Prostate gland (tissue), 2 donors: ENCODE measurements around the gene SMOC1. TPM values are rescaled to one million over a fixed set of nuclear protein-coding genes. Genes with fewer than 3 reads are reported as not detected.

Experiments used
- DNase-seq: peaks from one replicate; pipeline ENCODE4 v3.0.0-alpha.2; 2019; ENCODE audit warnings: low spot score
- H3K27ac ChIP-seq, 2 donors: fragments of 200-600 bp; sonication (generic); 2 replicates each; pipeline ENCODE4 v1.5.1; 2017 to 2019
- H3K27me3 ChIP-seq: fragments of 200-600 bp; sonication (generic); replicated peaks from 2 replicates; pipeline ENCODE4 v1.5.1; 2019; ENCODE audit not compliant: insufficient read depth
- H3K36me3 ChIP-seq, 2 donors: fragments of 200-600 bp; sonication (generic); 1 replicate in 1 of 2; 2 replicates in 1 of 2; pipeline versions ENCODE4 v1.5.1 to v1.8.1; 2017 to 2019
- H3K4me1 ChIP-seq: fragments of 200-600 bp; sonication (generic); replicated peaks from 2 replicates; pipeline ENCODE4 v1.5.1; 2019
- H3K4me3 ChIP-seq, 2 donors: fragments of 200-600 bp; sonication (generic); 2 replicates each; pipeline ENCODE4 v1.5.1; 2017 to 2019
- H3K9me3 ChIP-seq: fragments of 200-600 bp; sonication (generic); 2 replicates; pipeline ENCODE4 v1.5.1; 2017
- POLR2A ChIP-seq: fragments of 450-650 bp; IDR thresholded peaks from one replicate; pipeline ENCODE4 v1.6.1; 2016; ENCODE audit warnings: antibody characterized with exemption, mild to moderate bottlenecking
- POLR2AphosphoS5 ChIP-seq: sonication (generic); formaldehyde crosslinking; IDR thresholded peaks from one replicate; pipeline ENCODE4 v1.6.1; 2017; ENCODE audit warnings: antibody characterized with exemption
- WGBS: methylation state at CpG from one replicate; pipeline ENCODE4 v1.1.5; 2018; 5-methylcytosine and 5-hydroxymethylcytosine counted together
- intact Hi-C: fragments of 100-400 bp; cut with DNase I; formaldehyde crosslinking; loops from one replicate; pipeline ENCODE4 v1.14.2; 2022
- total RNA-seq, 2 donors: library from RNA; depleted of rRNA; stranded (reverse); fragments of >200 nt; gene quantifications; one replicate each; pipeline ENCODE4 v1.1.0, GENCODE V29; 2016
- TF ChIP-seq, protein P1 (sequence below), 4 experiments: fragments of 200-600 bp in 2 of 4; fragments of 450-650 bp in 2 of 4; sonication (generic) in 2 of 4; IDR thresholded peaks; 1 replicate in 3 of 4; 2 replicates in 1 of 4; pipeline ENCODE4 v1.5.1; 2016 to 2019; ENCODE audit warnings: antibody characterized with exemption in 4 of 4, mild to moderate bottlenecking in 2 of 4, moderate library complexity in 2 of 4

Gene SMOC1
- total RNA-seq, 2 donors from 2014 or later: 3.7 to 187 TPM

DNA sequence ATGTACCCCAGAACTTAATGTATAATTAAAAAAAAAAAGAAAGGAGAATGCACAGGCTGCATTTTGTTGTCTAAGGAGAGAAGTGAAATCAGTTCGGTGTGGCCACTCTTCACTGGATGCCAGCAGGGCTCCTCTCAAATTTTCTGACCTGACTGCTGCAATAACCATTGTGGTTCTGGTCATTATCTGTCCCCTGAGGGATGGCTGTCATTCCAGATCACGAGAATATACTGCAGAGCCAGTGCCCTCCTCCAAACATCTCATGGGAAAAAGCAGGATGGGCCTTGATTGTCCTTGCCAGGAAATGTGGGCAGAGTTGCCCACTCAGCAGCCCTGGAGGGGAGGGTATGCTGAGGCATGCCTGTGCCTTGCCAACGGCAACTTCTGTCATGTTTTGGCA, 170.4 kb downstream of the SMOC1 start:
- H3K36me3 ChIP-seq: no peaks in the 10 kb centered on the region
- TF ChIP-seq, protein P1, sequence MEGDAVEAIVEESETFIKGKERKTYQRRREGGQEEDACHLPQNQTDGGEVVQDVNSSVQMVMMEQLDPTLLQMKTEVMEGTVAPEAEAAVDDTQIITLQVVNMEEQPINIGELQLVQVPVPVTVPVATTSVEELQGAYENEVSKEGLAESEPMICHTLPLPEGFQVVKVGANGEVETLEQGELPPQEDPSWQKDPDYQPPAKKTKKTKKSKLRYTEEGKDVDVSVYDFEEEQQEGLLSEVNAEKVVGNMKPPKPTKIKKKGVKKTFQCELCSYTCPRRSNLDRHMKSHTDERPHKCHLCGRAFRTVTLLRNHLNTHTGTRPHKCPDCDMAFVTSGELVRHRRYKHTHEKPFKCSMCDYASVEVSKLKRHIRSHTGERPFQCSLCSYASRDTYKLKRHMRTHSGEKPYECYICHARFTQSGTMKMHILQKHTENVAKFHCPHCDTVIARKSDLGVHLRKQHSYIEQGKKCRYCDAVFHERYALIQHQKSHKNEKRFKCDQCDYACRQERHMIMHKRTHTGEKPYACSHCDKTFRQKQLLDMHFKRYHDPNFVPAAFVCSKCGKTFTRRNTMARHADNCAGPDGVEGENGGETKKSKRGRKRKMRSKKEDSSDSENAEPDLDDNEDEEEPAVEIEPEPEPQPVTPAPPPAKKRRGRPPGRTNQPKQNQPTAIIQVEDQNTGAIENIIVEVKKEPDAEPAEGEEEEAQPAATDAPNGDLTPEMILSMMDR (IDR thresholded peaks at IDR 0.05): no peak
- TF ChIP-seq POLR2AphosphoS5 (no peak), POLR2A (no peak)
- no peak for DNase-seq
- peaks cover 3% of the 10 kb centered on the region for H3K4me1 ChIP-seq
- H3K27me3 ChIP-seq: no peaks in the 10 kb centered on the region
- no peak overlapping the region for H3K27ac ChIP-seq
- H3K4me3 ChIP-seq: no peak overlapping the region
- 58% methylated on average over 3 of the region's 3 CpGs for WGBS
- intact Hi-C loops: no loop called here
- no peaks in the 10 kb centered on the region for H3K9me3 ChIP-seq

DNA sequence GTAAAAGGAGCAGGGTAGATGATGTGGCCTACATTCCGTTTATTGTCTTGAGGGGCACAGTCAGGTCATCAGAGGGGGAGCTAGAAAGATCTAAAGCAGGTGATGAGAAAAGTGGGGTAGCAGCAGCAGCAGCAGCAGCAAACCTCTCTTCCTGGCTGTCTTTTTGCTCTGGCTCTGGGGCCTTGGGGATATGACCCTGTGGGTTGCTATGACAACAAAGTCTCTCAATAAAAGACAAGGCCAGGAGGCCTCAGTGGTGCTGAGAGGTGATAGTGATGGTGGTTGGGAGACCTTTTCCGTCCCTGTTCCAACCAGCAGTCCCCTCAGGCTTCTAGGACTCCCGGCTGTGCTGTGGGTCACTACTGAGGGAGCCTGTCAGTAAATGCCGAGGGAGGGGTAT, 170.9 kb downstream of the SMOC1 start:
- no peaks in the 10 kb centered on the region for H3K27me3 ChIP-seq
- no peak overlapping the region for H3K27ac ChIP-seq
- H3K4me1 ChIP-seq: peaks cover 3% of the 10 kb centered on the region
- 79% methylated on average over 4 of the region's 4 CpGs for WGBS
- intact Hi-C loops: no loop called here
- H3K4me3 ChIP-seq: no peak overlapping the region
- no peaks in the 10 kb centered on the region for H3K36me3 ChIP-seq
- no peaks in the 10 kb centered on the region for H3K9me3 ChIP-seq
- DNase-seq: no peak
- TF ChIP-seq, protein P1 (IDR thresholded peaks at IDR 0.05): no peak
- TF ChIP-seq POLR2AphosphoS5: no peak
- TF ChIP-seq POLR2A: no peak

DNA sequence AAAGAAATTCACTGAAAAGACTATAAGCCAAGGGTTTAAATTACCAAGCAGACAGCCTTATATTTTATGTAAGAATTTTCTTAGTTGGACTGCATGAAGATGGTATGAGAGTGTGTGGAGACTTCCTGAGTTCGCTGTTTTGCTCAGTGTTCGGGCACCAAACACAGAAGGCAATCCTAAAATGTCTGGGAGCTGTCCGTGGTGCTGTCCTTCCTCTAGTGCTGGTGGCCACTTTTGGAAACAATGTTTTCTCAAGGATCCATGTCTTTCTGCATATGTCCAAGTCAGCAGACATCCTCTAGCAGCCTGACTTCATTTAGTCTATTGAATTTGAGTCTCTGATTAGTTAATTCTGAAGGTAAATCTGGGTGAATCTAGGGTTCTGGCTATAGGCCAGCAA, 173.8 kb downstream of the SMOC1 start:
- TF ChIP-seq, protein P1 (IDR thresholded peaks at IDR 0.05): no peak
- TF ChIP-seq POLR2AphosphoS5 (no peak), POLR2A (no peak)
- intact Hi-C loops: no loop called here
- Histone ChIP-seq H3K27ac (no peak overlapping the region), H3K9me3 (no peaks in the 10 kb centered on the region), H3K4me1 (no peaks in the 10 kb centered on the region), H3K36me3 (no peaks in the 10 kb centered on the region), H3K27me3 (no peaks in the 10 kb centered on the region), H3K4me3 (no peak overlapping the region)
- no peak for DNase-seq
- WGBS: 27% methylated on average over 3 of the region's 3 CpGs

DNA sequence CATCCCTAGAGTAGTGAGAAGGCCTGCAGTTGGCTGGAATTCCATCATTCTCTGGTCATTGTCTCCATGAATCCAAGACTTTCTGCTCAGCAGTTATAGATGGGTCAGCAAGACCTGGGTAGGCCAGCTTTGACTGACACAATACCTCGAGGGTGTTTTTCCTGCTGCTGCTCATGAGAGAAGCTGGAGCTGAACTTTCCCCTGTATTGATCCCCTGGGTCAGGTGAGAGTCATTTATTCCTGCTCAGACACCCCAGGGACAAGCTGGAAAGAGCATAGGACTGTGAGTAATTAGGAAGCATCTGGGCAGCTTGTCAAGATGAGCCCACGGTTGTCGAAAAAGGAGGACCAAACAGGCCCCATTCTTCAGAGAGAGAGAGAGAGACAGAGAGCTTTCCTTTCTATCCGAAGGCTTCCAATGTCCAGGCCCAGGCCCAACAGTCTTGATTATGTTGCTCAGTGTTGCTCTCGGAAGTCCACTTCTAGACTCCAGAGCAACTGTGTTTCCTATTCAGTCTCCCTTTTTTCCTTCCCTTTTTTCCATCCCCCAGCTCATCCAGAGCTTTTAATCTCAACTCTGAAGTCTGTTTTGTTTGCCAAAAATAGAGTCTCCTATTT, 178.4 kb downstream of the SMOC1 start:
- intact Hi-C loops: no loop called here
- H3K4me3 ChIP-seq: no peak overlapping the region
- H3K4me1 ChIP-seq: no peaks in the 10 kb centered on the region
- no peak for DNase-seq
- H3K9me3 ChIP-seq: no peaks in the 10 kb centered on the region
- TF ChIP-seq POLR2AphosphoS5: no peak
- no peak for TF ChIP-seq POLR2A
- TF ChIP-seq, protein P1 (IDR thresholded peaks at IDR 0.05): no peak
- 85% methylated on average over 5 of the region's 5 CpGs for WGBS
- no peak overlapping the region for H3K27ac ChIP-seq
- no peaks in the 10 kb centered on the region for H3K27me3 ChIP-seq
- H3K36me3 ChIP-seq: no peaks in the 10 kb centered on the region

DNA sequence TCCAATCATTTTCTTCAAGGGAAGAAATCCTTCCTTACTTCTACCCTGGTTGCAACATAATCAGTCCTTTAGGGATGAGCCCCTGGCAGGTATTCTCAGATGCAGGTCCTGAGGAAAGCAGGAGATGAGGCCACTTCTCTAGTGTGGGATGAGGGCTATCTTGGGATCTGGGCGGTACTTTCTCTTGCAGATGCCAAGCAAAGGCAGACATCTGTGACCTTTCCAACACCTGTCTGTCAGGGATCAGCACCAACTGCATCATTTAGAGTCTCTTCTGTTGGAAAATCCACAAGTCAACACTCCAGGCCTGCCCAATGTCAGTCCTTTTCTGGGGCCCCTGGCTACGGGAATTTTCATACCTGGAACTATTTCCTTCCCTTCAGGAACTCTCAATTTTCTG, 180.3 kb downstream of the SMOC1 start:
- no peak for DNase-seq
- Histone ChIP-seq H3K4me3 (no peak overlapping the region), H3K27ac (no peak overlapping the region), H3K27me3 (no peaks in the 10 kb centered on the region), H3K9me3 (no peaks in the 10 kb centered on the region), H3K4me1 (no peaks in the 10 kb centered on the region), H3K36me3 (no peaks in the 10 kb centered on the region)
- intact Hi-C loops: no loop called here
- 79% methylated on average over 2 of the region's 2 CpGs for WGBS
- TF ChIP-seq POLR2A: no peak
- TF ChIP-seq, protein P1 (IDR thresholded peaks at IDR 0.05): no peak
- TF ChIP-seq POLR2AphosphoS5: no peak
